ENCODE data around the gene TOE1.

TOE1 gene

DNA sequence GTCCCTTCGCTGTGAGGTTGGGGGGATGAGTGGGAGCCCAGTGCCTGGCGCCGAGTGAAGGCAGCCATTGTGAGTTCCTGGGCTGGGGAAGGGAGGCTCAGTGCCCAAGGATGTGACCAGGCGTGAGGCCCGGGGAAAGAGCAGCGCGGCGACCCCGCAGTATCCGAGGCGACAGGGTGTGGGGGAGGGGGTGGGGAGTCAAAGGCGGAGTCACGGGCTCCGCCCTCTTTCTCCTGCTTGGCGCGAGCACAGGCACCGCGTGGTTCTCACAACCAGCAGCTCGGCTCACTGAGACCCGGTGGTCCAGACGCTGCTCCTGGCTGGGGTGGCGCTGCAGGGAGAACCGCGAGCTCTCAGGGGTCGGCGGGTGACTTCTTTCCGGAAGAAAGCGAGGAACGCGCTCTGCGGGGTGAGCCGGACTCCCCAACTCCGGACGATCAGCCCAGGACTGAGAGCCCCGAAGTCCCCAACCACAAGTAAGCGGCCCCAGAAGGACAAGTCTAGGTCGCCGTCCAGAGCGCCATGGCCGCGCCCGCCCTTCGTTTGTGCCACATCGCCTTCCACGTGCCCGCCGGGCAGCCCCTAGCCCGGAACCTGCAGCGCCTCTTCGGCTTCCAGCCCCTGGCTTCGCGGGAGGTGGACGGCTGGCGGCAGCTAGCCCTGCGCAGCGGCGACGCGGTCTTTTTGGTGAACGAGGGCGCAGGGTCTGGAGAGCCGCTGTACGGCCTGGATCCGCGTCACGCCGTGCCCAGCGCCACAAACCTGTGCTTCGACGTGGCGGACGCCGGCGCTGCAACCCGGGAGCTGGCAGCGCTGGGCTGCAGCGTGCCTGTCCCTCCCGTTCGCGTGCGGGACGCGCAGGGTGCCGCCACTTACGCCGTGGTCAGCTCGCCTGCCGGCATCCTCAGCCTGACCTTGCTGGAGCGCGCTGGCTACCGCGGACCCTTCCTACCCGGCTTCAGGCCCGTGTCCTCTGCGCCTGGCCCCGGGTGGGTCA lies 13.0 kb upstream of the TOE1 start, which contains the start of gene HPDL:
Gene HPDL (plus strand): TSS at position 269 of the 997 bp plus-strand sequence. CDS start 254 bp downstream, at position 523.
- DNase-seq (ENCODE audit: low read depth) = no peak

DNA sequence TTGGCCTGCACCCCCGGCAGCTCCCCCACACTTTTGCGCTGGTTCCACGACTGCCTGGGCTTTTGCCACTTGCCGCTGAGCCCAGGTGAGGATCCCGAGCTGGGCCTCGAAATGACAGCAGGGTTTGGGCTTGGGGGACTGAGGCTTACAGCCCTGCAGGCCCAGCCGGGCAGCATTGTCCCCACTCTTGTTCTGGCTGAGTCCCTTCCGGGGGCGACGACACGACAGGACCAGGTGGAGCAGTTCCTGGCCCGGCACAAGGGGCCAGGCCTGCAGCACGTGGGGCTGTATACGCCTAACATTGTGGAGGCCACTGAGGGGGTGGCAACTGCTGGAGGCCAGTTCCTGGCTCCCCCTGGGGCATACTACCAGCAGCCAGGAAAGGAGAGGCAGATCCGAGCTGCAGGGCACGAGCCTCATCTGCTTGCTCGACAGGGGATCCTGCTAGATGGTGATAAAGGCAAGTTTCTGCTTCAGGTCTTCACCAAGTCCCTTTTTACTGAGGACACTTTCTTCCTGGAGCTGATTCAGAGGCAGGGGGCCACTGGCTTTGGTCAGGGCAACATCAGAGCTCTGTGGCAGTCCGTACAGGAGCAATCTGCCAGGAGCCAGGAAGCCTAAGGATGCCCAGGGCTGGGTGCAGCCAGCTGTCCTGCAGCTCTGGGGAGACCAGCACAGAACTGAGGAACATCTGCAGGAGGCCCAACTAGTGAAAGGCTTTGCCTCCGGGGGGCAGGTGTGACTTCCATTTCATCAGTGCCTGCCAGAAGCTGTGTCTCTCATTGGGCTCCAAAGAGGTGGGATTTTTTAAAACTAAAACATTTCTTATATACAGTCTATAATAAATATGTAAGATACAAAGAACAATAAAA lies 12.1 kb upstream of the TOE1 start:
- no peak for DNase-seq (ENCODE audit: low read depth)

DNA sequence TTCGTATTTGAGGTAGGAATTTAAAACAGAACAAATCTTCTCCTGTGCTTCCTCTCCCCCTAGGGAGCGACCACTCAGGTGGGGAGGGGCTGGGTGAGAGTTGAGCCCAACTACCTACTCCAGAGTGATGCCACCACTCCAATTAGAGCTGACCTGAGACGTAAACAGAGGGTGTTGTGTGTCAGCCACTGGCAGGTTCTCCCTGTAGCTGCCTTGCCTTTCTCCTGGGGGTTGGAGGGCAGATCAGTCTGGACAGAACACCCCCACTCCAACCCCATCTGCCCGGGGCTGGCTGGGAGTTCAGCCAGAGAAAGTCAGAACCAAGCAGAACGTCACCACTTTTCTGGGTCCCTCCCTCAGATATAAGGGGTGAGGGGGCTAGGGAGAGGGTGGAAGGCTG lies 11.3 kb upstream of the TOE1 start:
- DNase-seq (ENCODE audit: low read depth) = no peak

DNA sequence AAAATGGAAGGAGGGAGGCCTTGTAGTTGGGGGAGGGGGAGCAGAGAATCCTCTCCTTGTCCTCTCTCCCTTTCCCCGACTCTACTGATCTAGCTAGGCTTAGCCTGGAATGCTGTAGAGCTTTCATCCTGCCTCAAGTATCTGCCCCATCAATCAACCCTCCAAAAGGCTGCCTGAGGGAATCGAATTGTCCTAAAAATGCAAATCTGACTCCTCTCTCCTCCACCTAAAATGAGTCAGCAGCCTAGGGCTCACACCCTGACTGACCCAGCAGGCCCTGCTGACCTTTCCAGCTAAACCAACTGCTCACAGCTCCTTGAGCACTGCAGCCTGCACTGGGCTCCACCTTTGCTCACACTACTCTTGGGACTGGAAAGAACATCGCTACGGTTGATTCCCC lies 10.5 kb upstream of the TOE1 start:
- no peak for DNase-seq (ENCODE audit: low read depth)

DNA sequence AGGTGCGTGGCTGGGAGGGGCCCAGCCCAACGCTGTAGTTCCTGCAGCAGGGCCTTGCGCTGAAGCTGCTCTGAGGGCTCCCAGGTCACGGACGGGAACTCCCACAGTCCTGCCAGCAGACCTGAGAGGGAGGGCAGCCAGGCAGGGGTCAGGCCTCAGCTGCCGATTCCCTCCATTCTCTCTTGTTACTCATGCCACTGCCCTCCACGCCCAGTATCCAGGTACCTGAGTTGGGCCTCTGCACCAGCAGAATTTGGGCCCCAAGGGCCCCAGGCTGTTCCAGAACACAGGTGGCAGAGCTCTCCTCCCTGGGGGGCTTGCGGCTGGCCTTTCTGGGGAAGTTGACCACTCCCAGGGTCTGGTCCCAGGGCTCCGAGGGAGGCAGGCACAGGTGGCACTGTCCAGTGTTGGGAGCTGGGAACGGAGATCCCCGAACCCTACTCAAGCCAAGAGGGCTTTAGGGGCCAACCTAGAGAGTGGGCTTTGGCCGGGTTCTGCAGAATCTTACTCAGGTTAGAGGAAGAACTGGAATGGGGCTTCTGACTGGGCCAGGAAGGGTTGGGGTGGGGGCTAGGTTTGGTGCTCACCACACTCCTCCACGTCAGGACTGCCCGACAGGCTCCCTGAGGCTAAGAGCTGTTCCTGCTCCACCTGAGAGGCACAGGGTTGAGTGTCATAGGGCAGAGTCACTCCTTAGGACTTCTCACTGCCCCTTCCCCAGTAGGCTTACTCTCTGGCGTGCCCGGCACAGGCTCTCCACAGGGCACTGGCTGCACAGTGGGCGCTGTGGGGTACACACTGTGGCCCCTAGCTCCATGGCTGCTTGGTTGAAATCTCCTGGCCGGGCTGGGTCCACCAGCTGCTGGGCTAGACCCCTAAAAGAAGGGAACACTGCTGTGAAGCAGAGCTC lies 8.3 kb upstream of the TOE1 start:
- no peak for DNase-seq (ENCODE audit: low read depth)

DNA sequence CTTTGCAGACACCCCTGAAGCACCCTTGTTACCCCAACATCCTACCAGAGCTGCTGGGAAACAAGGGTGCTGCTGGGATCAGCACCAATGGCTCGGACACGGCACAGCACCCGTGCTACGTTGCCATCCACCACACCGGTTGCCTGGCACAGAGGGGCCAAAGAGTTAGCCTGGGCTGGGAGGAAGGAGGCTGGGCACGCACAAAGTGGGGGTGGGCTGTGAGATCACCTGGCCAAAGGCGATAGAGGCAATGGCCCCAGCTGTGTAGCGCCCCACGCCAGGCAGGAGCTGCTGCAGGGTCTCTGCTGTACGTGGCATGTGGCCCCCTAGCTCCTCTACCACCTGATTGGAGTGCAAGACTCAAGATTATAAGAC lies 7.6 kb upstream of the TOE1 start:
- DNase-seq (ENCODE audit: low read depth) = no peak

DNA sequence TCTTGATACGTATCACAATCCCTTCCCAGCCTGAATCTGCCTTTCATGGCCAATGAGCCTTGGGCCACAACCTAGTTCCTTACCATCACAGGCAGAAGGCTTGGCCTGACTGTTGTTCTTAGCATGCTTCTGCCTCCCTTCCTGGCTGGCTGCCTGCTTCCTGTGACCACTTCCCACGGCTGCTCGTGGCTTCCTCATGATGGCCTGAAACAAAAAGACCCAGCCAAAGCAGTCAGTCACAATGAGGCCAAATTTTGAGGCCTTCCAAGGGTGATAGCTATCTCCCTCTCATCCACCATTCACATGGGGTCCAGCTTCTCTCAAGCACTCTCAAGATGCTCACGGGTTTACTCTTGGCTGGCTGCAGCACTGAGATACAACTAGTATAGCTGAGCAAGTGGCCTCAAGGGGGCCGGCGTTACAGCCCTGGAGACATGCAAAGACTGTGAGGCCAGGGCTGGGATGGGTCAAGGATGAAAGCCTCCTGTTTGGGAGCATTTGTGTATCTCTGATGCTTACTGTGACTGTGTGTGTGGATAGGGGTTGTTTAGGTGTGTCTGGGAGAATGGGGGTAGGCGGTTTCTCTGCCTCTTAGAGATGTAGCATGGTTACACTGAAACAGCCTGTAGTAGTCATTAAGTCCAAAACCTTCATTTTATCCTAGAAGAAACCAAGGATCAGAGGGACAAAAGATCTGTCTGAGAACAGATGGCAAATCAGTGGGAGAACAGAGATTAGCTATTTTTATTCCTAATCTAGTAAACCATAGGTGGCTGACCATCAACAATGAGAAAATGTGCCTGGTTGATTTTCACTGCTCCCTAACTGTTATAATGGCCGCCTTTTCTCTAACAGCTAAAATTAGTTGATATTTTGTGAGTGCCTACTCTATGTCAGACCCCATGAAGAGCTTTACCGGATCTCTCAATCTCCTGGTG lies 5.4 kb upstream of the TOE1 start:
- no peak for DNase-seq (ENCODE audit: low read depth)

DNA sequence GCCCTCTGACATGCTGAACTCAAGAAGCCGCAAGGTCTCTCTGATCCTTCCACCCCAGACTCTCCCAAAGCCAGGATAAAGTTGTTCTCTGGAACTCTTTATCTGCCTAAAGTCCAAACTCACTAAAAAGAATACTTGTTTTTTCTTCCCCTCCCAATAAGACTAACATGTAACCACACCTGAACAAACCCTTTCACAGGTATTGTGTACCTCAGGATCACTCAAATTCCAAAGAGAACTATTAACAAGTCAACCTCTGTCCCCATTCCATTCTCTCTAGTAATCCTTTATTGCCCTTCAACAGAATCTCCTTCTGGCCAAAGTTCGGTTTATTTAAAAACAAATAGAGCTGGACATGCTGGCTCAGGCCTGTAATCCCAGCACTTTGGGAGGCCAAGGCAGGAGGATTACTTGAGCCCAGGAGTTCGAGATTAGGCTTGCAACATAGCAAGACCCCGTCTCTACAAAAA lies 4.1 kb upstream of the TOE1 start:
- no peak for DNase-seq (ENCODE audit: low read depth)

DNA sequence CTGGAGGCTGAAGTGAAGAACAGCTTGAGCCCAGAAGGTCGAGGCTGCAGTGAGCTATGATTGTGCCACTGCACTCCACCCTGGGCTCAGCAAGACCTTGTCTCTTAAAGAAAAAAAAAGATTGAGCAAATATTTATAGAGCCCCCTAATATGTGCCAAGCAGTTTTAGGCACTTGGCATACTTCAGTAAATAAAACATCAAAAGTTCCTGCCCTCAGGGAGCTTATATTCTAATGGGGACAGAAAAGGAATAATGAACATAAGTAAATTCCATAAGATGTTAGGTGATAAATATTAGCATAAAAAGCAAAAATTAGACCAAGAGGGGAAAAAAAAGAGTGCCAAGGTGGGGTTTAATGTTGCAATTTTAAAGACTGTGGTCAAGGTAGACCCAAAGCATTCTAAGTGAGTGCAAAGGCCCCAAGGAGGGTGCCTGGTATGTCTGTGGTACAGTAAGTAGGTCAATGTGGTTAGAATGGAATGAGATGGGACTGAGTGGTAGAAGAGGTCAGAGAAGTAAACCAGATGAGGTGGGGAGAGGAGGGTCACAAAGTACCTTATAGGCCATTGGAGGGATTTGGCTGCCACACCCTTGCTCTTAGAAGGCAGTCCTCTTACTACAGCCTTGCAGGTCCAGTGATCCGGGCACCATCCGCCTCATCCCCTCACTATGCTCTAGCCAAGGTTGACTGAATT lies 2.2 kb upstream of the TOE1 start:
- no peak for DNase-seq (ENCODE audit: low read depth)

DNA sequence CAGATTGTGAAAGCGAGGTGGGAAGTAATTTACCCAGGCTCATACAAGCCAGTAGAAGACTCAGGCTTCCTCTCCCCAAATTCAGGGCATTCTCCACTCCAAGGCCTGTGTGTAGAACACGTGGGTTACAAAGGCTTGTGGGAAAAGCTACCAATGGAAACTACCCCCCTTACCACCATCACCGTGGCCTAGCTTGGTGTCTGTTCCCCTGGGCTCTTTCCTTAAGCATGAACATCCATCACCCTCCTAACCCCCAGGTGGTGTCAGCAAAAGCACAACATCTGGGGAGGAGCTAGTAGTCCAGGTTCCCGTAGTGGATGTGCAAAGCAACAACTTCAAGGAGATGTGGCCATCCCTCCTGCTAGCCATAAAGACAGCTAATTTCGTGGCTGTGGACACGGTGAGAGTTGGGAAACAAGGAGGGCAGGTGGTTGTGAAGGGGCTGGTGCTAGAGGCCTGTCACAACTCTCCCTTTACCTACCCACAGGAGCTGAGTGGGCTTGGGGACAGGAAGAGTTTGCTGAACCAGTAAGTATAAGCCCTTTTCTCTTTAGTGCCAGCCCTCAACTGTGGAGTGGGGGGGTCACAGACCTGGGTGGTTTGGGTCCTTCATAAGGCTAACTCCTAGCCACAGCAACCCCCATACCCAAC lies 971 bp downstream of the TOE1 start:
- DNase-seq (ENCODE audit: low read depth) = no peak

DNA sequence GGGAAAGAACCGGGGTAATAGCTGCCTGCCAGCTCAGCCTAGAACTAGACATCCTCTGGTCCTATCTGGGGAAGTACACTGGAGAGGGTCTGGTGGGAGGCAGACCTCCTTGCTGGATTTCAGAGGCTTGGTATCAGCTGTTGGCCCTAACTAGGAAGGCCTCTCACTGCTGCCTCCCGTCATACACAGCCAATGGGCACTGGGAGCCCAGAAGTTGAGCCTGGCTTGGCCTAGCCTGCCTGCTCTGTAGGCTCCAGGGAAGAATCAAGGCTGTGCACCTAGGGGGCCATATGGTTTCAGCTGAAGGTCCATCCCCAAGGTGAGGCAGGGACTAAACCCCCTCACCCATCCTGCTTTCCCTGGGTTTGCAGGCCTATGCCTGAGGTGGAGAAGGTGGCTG lies 4.5 kb downstream of the TOE1 start:
- DNase-seq (ENCODE audit: low read depth) = no peak

DNA sequence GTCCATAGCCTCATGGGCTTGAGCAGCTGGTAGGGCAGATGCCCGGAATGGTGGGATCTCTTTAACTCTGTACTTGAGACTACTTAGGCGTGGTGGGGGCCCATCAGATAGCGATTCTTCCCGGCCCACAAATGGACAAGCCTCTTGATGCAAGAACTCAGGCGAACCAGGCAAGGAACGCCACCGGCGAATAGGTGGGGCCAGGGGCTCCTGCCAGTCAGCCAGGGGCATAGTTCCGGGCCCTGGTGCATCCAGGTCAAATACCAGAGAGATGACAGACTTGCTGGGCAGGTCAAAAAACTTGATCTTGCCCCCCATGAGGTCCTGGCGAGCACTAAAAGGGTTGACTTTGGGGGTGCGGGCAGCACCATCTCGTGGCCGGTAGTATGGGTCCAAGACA lies 5.0 kb downstream of the TOE1 start:
- no peak for DNase-seq (ENCODE audit: low read depth)

DNA sequence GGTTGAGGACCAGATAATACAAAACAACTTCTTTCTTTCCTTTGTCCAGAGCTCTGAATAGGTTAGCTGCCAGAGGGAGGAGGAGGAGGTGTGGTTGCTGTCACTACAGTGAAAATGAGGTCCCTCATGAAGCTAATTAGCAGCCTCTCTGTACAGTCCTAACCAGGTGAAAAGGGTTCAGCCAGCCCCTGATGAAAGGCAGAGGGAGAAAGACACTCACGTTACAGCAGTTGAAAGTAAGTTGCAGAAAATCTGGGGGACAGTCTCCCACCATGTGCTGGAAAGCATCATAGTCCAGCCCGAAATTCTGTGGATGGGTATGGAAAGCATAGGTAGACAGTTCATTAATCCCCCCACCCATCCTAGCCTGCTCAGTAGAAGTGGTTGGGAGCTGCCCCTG lies 6.5 kb downstream of the TOE1 start:
- no peak for DNase-seq (ENCODE audit: low read depth)

DNA sequence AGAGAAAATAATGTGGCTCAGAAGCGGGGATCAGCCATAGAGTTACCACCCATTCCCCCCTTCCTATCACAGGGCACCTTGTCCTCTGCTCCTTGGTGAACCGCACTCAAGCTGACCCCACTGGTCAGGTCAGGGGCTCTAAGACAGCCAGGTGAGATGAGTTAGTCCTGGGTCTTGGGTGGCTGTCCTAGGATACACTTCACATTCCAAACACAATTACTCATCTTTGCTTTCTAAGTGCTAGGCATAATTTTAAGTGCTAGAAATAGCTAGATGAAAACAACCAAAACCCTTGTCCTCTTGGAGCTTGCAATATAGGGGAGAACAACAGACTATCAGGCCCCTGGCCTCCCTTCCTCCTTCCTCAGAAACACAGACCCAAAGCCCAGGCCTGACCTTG lies 8.1 kb downstream of the TOE1 start:
- DNase-seq (ENCODE audit: low read depth) = no peak

DNA sequence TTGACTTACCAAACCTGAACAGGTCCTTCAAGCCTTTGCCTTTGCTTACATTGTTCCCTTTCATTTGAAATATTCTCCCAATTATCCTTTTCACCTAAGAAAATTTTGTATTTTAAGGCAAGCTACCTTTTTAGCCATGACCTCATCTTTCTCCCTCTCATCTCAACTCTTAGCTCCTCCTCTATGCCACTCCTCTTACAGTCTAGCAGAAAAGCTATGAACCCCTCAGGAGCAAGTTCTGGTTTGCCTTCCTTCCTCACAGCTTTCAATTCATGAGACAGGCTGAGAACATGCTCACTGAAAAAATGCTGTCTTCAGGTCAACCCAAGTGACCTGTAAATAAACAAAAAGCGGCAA lies 8.6 kb downstream of the TOE1 start:
- no peak for DNase-seq (ENCODE audit: low read depth)

DNA sequence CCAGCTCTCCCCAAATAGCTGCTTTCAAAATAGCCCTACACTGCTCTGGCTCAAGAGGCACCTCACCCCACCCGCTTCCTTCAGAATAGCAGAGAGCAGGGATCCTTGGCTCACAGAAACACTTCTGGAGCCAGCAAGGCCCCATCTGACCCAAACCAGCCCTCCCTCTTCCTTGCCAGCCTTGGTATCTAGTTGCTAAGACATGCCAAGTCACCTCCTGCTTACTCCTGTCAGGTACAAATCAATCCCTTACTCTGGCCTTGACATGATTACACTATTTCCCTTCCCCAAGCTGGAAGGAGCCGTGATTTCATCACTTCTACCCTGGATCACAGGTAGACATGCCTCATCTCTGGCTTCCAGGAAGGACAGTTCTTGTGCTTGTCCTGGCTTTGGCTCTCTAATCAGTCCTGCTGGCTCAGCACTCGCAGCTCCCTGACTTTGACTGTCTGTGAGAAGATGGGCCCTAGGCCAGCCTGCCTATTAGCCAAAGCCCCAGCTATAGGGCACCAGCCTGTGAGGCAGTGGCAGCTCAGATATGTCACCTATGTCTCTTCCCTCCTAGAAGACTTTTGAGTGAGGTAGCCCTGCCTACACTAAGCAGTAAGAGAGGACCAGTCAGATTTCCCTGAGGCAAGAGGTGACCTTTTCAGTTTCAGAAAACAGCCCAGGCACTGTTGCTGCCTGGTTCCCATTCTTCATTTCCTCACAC lies 9.2 kb downstream of the TOE1 start:
- no peak for DNase-seq (ENCODE audit: low read depth)

DNA sequence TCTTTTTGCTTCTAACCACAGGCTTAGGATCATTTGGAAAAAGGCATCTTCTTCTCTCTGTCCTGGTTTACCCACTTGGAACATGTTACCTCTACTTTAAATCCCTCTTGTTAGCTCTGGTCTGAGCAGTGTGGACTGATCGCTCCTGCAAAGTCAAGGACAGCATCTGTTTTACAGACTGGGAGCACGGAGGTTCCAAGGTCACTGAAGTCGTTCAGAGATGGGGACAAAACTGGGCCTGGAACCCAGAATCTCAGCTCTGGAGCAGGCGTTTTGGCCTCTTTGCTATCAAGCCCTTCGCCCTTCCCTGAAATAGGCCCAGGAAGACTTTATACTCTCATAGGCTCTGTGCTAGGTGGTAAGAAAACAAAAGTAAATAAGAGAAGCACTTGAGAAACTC lies 11.5 kb downstream of the TOE1 start:
- DNase-seq (ENCODE audit: low read depth) = no peak

DNA sequence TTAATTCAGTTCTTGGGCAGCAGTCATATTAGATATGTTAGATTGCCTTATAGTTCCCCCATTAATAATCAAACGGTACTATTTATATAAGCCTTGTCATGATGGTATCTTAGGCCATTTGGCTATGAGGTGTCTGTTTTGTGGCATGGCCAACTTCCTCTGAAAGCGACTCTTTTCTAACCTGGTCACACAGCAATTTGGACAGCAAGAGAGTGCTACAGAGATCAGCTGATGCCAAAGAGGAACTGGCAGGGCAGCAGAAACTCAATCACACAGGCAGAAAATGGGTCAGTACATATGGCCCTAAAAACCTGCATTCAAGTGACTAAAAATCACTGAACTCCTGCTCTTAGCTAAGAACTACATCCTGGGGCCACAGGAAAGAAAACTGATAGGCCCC lies 13.7 kb downstream of the TOE1 start:
- DNase-seq (ENCODE audit: low read depth) = no peak

DNA sequence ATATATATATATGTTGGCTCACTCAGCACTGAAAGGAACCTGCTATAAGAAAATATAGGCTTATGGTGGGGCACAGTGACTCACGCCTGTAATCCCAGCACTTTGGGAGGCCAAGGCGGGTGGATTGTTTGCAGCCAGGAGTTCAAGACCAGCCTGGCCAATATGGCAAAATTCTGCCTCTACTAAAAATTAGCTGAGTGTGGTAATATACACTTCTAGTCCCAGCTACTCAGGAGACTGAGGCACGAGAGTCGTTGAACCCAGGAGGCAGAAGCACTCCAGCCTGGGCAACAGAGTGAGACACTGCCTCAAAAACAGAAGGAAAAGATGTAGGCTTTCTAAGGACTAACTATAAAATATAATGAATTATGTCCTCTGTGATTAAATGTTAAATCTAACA lies 14.9 kb downstream of the TOE1 start:
- no peak for DNase-seq (ENCODE audit: low read depth)
